Esophagus muscularis mucosa (tissue), 3 donors: ENCODE measurements around the gene UPF2.

ENCODE experiments used
- POLR2A ChIP-seq: fragments of 450-650 bp; IDR thresholded peaks from one replicate; pipeline ENCODE4 v1.6.1; 2017; ENCODE audit warnings: antibody characterized with exemption, moderate library complexity, mild to moderate bottlenecking, low read depth
- TF ChIP-seq, protein P1 (sequence below), 3 experiments: fragments of 200-600 bp in 2 of 3; fragments of 450-650 bp in 1 of 3; sonication (generic) in 2 of 3; IDR thresholded peaks; one replicate each; pipeline ENCODE4 v1.5.1; 2017 to 2019; ENCODE audit warnings: antibody characterized with exemption in 3 of 3, mild to moderate bottlenecking in 2 of 3, moderate library complexity in 1 of 3

DNA sequence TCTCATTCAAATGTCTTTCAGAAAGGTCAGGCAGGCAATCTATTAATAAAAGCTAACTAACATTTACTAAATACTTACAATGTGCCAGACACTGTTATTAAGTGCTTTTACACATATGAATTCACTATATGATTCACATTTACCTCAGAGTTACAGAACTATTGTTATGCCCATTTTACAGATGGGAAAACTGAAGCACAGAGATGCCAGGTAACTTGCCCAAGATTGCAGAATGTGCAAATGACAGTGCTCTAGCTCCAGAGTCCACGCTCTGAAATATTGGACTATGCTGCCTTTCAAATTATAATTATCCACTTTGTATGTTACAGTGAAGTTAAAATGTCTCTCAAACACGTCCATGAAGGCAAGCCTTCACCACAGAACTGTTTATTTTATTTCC lies 22.0 kb downstream of the UPF2 start:
- TF ChIP-seq, protein P1, sequence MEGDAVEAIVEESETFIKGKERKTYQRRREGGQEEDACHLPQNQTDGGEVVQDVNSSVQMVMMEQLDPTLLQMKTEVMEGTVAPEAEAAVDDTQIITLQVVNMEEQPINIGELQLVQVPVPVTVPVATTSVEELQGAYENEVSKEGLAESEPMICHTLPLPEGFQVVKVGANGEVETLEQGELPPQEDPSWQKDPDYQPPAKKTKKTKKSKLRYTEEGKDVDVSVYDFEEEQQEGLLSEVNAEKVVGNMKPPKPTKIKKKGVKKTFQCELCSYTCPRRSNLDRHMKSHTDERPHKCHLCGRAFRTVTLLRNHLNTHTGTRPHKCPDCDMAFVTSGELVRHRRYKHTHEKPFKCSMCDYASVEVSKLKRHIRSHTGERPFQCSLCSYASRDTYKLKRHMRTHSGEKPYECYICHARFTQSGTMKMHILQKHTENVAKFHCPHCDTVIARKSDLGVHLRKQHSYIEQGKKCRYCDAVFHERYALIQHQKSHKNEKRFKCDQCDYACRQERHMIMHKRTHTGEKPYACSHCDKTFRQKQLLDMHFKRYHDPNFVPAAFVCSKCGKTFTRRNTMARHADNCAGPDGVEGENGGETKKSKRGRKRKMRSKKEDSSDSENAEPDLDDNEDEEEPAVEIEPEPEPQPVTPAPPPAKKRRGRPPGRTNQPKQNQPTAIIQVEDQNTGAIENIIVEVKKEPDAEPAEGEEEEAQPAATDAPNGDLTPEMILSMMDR (IDR thresholded peaks at IDR 0.05) = no peak
- no peak for TF ChIP-seq POLR2A
